CD14-positive monocyte (primary cell): ENCODE data around the gene ZDHHC19. TPM values are rescaled to one million over a fixed set of nuclear protein-coding genes. Genes with fewer than 3 reads are reported as not detected.
"Not testable (repeated sequence)": the region's sequence is repeated elsewhere in the genome, so short reads cannot be mapped to it uniquely, and the experiment has no call there.

ENCODE experiments used
- DNase-seq, 3 donors: peaks; one replicate each; pipeline ENCODE4 v3.0.0-alpha.2; 2011 to 2022
- H2AFZ ChIP-seq: 2 replicates; pipeline ENCODE4 v1.6.0; 2012; ENCODE audit warnings: mild to moderate bottlenecking, low read depth, low read length, inconsistent platforms; ENCODE audit not compliant: insufficient read depth, poor library complexity, severe bottlenecking
- H3K27ac ChIP-seq, 2 donors: 1 replicate in 1 of 2; 2 replicates in 1 of 2; pipeline ENCODE4 v1.5.1; 2012 to 2013; ENCODE audit warnings: low read length in 2 of 2, control low read depth in 1 of 2, inconsistent platforms in 1 of 2, low read depth in 1 of 2, mild to moderate bottlenecking in 1 of 2
- H3K27me3 ChIP-seq, 2 donors: one replicate each; pipeline versions ENCODE4 v1.6.0 to v1.6.1; 2011 to 2013; ENCODE audit warnings: low read length in 2 of 2; ENCODE audit not compliant: control insufficient read depth in 2 of 2, insufficient read depth in 2 of 2
- H3K36me3 ChIP-seq, 2 donors: replicated peaks in 1 of 2; 1 replicate in 1 of 2; 2 replicates in 1 of 2; pipeline versions ENCODE4 v1.5.1 to v1.6.1; 2012 to 2013; ENCODE audit warnings: low read length in 2 of 2, control low read depth in 1 of 2, inconsistent platforms in 1 of 2, mild to moderate bottlenecking in 1 of 2; ENCODE audit not compliant: insufficient read depth in 2 of 2, control insufficient read depth in 1 of 2
- H3K4me1 ChIP-seq, 2 donors: 1 replicate in 1 of 2; 2 replicates in 1 of 2; pipeline versions ENCODE4 v1.5.1 to v1.6.1; 2012 to 2013; ENCODE audit warnings: low read length in 2 of 2, control low read depth in 1 of 2, inconsistent platforms in 1 of 2, mild to moderate bottlenecking in 1 of 2, moderate library complexity in 1 of 2; ENCODE audit not compliant: insufficient read depth in 2 of 2, control insufficient read depth in 1 of 2
- H3K4me2 ChIP-seq: replicated peaks from 2 replicates; pipeline ENCODE3; 2012; ENCODE audit warnings: low read length, moderate library complexity, mild to moderate bottlenecking; ENCODE audit not compliant: poor library complexity, severe bottlenecking; ENCODE audit errors: extremely low read depth
- H3K4me3 ChIP-seq, 3 experiments: fragments of 200-600 bp in 1 of 3; sonication (generic) in 1 of 3; replicated peaks in 1 of 3; 1 replicate in 2 of 3; 2 replicates in 1 of 3; pipeline ENCODE4 v1.5.1; 2011 to 2013; ENCODE audit warnings: low read length in 3 of 3, mild to moderate bottlenecking in 3 of 3, control low read depth in 2 of 3, low read depth in 2 of 3, inconsistent platforms in 1 of 3, moderate library complexity in 1 of 3
- H3K79me2 ChIP-seq: 2 replicates; pipeline ENCODE4 v1.6.0; 2012; ENCODE audit warnings: mild to moderate bottlenecking, control low read depth, inconsistent platforms, low read length, moderate library complexity; ENCODE audit not compliant: insufficient read depth
- H3K9ac ChIP-seq: 2 replicates; pipeline ENCODE4 v1.6.0; 2017; ENCODE audit warnings: low read length, mild to moderate bottlenecking; ENCODE audit not compliant: insufficient read depth, poor library complexity, severe bottlenecking
- H3K9me3 ChIP-seq, 2 donors: replicated peaks in 1 of 2; 1 replicate in 1 of 2; 2 replicates in 1 of 2; pipeline versions ENCODE4 v1.5.1 to v1.6.1; 2012 to 2013; ENCODE audit warnings: low read length in 2 of 2, control low read depth in 1 of 2; ENCODE audit not compliant: control insufficient read depth in 1 of 2, insufficient read depth in 1 of 2
- H4K20me1 ChIP-seq: 2 replicates; pipeline ENCODE4 v1.6.0; 2012; ENCODE audit warnings: mild to moderate bottlenecking, low read length, control low read depth, moderate library complexity; ENCODE audit not compliant: insufficient read depth
- H3K27ac Mint-ChIP-seq, 7 donors: one replicate each; pipeline ENCODE4 v1.8.0; 2020; ENCODE audit warnings: mild to moderate bottlenecking in 7 of 7, mixed read lengths in 7 of 7, moderate library complexity in 6 of 7, inconsistent platforms in 2 of 7
- H3K27me3 Mint-ChIP-seq, 3 donors: one replicate each; pipeline ENCODE4 v1.8.0; 2021 to 2022; ENCODE audit warnings: low read depth in 3 of 3, mild to moderate bottlenecking in 3 of 3, mixed read lengths in 3 of 3, moderate library complexity in 3 of 3, inconsistent platforms in 1 of 3
- H3K36me3 Mint-ChIP-seq, 2 donors: one replicate each; pipeline ENCODE4 v1.8.0; 2020; ENCODE audit warnings: mixed read lengths in 2 of 2, inconsistent platforms in 1 of 2, mild to moderate bottlenecking in 1 of 2
- H3K4me1 Mint-ChIP-seq: one replicate; pipeline ENCODE4 v1.8.0; 2020; ENCODE audit warnings: mild to moderate bottlenecking, mixed read lengths
- H3K4me3 Mint-ChIP-seq, 2 donors: one replicate each; pipeline ENCODE4 v1.8.0; 2020; ENCODE audit warnings: mild to moderate bottlenecking in 2 of 2, mixed read lengths in 2 of 2, moderate library complexity in 1 of 2
- H3K9me3 Mint-ChIP-seq, 7 donors: one replicate each; pipeline ENCODE4 v1.8.0; 2020 to 2022; ENCODE audit warnings: mixed read lengths in 7 of 7, mild to moderate bottlenecking in 6 of 7, moderate library complexity in 6 of 7, inconsistent platforms in 2 of 7
- WGBS: methylation state at CpG from one replicate; pipeline ENCODE4 v1.1.5; 2013; ENCODE audit warnings: missing lambda C conversion rate; ENCODE audit not compliant: insufficient coverage; 5-methylcytosine and 5-hydroxymethylcytosine counted together
- intact Hi-C, 2 donors: fragments of 100-400 bp; cut with micrococcal nuclease; formaldehyde crosslinking; loops; one replicate each; pipeline versions ENCODE4 v1.15.0 to v1.15.1; 2023
- polyA plus RNA-seq, 3 donors: library from polyadenylated mRNA; depleted of rRNA in 1 of 3; unstranded in 2 of 3; stranded (reverse) in 1 of 3; fragments of 300-500 nt in 2 of 3; fragments of >200 nt in 1 of 3; fragmentation: Illumina TruSeq in 2 of 3; gene quantifications; 1 replicate in 2 of 3; 2 replicates in 1 of 3; pipeline ENCODE4 v1.2.3, GENCODE V29; 2012 to 2021
- TF ChIP-seq, protein P1 (sequence below): fragments of 200-600 bp; IDR thresholded peaks from one replicate; pipeline ENCODE4 v1.8.0; 2022; ENCODE audit warnings: antibody characterized with exemption, mild to moderate bottlenecking

The ZDHHC19 gene
- polyA plus RNA-seq, 3 donors = not detected

- no peaks in the 10 kb centered on the region for H3K79me2 ChIP-seq
- no peaks in the 10 kb centered on the region for H3K36me3 ChIP-seq
- TF ChIP-seq, protein P1, sequence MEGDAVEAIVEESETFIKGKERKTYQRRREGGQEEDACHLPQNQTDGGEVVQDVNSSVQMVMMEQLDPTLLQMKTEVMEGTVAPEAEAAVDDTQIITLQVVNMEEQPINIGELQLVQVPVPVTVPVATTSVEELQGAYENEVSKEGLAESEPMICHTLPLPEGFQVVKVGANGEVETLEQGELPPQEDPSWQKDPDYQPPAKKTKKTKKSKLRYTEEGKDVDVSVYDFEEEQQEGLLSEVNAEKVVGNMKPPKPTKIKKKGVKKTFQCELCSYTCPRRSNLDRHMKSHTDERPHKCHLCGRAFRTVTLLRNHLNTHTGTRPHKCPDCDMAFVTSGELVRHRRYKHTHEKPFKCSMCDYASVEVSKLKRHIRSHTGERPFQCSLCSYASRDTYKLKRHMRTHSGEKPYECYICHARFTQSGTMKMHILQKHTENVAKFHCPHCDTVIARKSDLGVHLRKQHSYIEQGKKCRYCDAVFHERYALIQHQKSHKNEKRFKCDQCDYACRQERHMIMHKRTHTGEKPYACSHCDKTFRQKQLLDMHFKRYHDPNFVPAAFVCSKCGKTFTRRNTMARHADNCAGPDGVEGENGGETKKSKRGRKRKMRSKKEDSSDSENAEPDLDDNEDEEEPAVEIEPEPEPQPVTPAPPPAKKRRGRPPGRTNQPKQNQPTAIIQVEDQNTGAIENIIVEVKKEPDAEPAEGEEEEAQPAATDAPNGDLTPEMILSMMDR = no peak
- H3K36me3 Mint-ChIP-seq = peaks cover 0 to 6% of the 10 kb centered on the region in 2 donors
- H3K27ac ChIP-seq = no peak overlapping the region
- peaks cover 31 to 43% of the 10 kb centered on the region in 2 donors for H3K4me1 ChIP-seq
- H3K9ac ChIP-seq = no peak overlapping the region
- no peaks in the 10 kb centered on the region for H3K27me3 ChIP-seq
- intact Hi-C loops = loop anchor here in 1 of 2 donors (10.0 kb wide), 1 partner anchor 302 kb away; the partner anchor contains the start of gene TNK2
- peak overlapping the region; percentile 72 for H3K4me2 ChIP-seq
- peaks cover 54% of the 10 kb centered on the region for H3K4me1 Mint-ChIP-seq
- no peaks in the 10 kb centered on the region for H3K9me3 ChIP-seq
- H3K9me3 Mint-ChIP-seq = peaks cover 0 to 5% (median 0%) of the 10 kb centered on the region in 7 donors
- peak overlapping the region; percentile 56 for H2AFZ ChIP-seq
- H3K4me3 Mint-ChIP-seq = peak overlapping the region; percentile 62 to 88
- 30% methylated on average over 24 of the region's 70 CpGs for WGBS
- peak overlapping the region in 3 of 7 donors; percentile 56 to 87 (median 75) for H3K27ac Mint-ChIP-seq
- H3K27me3 Mint-ChIP-seq = peaks cover 7 to 16% (median 15%) of the 10 kb centered on the region in 3 donors
- H3K4me3 ChIP-seq = peak overlapping the region in 2 of 3 experiments; percentile 20 to 75
- no peak for DNase-seq
- no peaks in the 10 kb centered on the region for H4K20me1 ChIP-seq
Measured at GRCh38 chr3:196207159-196207832, 3.9 kb downstream of the ZDHHC19 start.

- H3K4me1 Mint-ChIP-seq = peaks cover 58% of the 10 kb centered on the region
- peak overlapping the region in 2 of 7 donors; percentile 23 to 65 for H3K27ac Mint-ChIP-seq
- not testable (repeated sequence) for H3K4me2 ChIP-seq, H4K20me1 ChIP-seq, H3K9me3 Mint-ChIP-seq, H3K4me3 Mint-ChIP-seq, H3K36me3 ChIP-seq, H3K79me2 ChIP-seq, H3K36me3 Mint-ChIP-seq, H3K27me3 ChIP-seq, H3K9me3 ChIP-seq, DNase-seq, H3K4me3 ChIP-seq, H2AFZ ChIP-seq, H3K9ac ChIP-seq, H3K27ac ChIP-seq
- intact Hi-C loops = loop anchor here in 1 of 2 donors (10.0 kb wide), 1 partner anchor 301 kb away; the partner anchor contains the start of gene TNK2
- 70% methylated on average over 6 of the region's 9 CpGs for WGBS
- peaks cover 35 to 50% of the 10 kb centered on the region in 2 donors for H3K4me1 ChIP-seq
- H3K27me3 Mint-ChIP-seq = peaks cover 7 to 16% (median 12%) of the 10 kb centered on the region in 3 donors
Measured at GRCh38 chr3:196205442-196206205, 5.6 kb downstream of the ZDHHC19 start.
